Lung microvascular endothelial cell (primary cell): ENCODE results near the gene ATG12. TPM values are rescaled to one million over a fixed set of nuclear protein-coding genes. Genes with fewer than 3 reads are reported as not detected.
A peak's percentile ranks its signal among the peaks of the same experiment; 100 is the strongest.
"Not testable (repeated sequence)": the region's sequence is repeated elsewhere in the genome, so short reads cannot be mapped to it uniquely, and the experiment has no call there.

Source experiments
- DNase-seq, 2 donors: peaks; one replicate each; pipeline versions ENCODE4 v3.0.0 to v3.0.0-alpha.2; 2010; ENCODE audit warnings: low read depth in 2 of 2
- total RNA-seq: library from RNA; depleted of rRNA; stranded (reverse); fragments of >200 nt; gene quantifications from 2 replicates; pipeline ENCODE4 v1.2.1, GENCODE V29; 2014

Gene ATG12
- total RNA-seq, 1 donor from 2014 or later, result 18.8 TPM

- peak in 1 of 2 donors; percentile 23 for DNase-seq
Measured at GRCh38 chr5:115842952-115843351, 1.6 kb upstream of the ATG12 start.

GRCh38 chr5:115842089-115842935, 947 bp upstream of the ATG12 start:
- DNase-seq, result peak; percentile 75 to 81

GRCh38 chr5:115840873-115841272, 492 bp downstream of the ATG12 start:
- DNase-seq, result peak; percentile 8 to 20

- peak; percentile 61 to 65 for DNase-seq
Measured at GRCh38 chr5:115838885-115839518, 2.4 kb downstream of the ATG12 start.

GRCh38 chr5:115835481-115835880, 5.9 kb downstream of the ATG12 start:
- no peak for DNase-seq

- DNase-seq, result peak; percentile 45 to 64
Measured at GRCh38 chr5:115831163-115831768, 10.1 kb downstream of the ATG12 start.

GRCh38 chr5:115829913-115830312, 11.5 kb downstream of the ATG12 start:
- DNase-seq, result no peak

GRCh38 chr5:115825948-115826347, 15.4 kb downstream of the ATG12 start:
- no peak for DNase-seq

- not testable (repeated sequence) for DNase-seq
Measured at GRCh38 chr5:115824983-115825382, 16.4 kb downstream of the ATG12 start.

- no peak for DNase-seq
Measured at GRCh38 chr5:115820846-115821245, 20.5 kb downstream of the ATG12 start.

GRCh38 chr5:115818821-115819220, 22.5 kb downstream of the ATG12 start:
- no peak for DNase-seq

- no peak for DNase-seq
Measured at GRCh38 chr5:115817386-115817785, 24.0 kb downstream of the ATG12 start.

- peak; percentile 36 to 38 for DNase-seq
Measured at GRCh38 chr5:115816226-115817081, 24.9 kb downstream of the ATG12 start, which contains the start of gene CDO1. CDO1 (minus strand) TSS chr5:115816659; CDS start chr5:115816397, 262 bp downstream.

- DNase-seq, result no peak
Measured at GRCh38 chr5:115815693-115816225, 25.6 kb downstream of the ATG12 start.

GRCh38 chr5:115815006-115815692, 26.2 kb downstream of the ATG12 start:
- no peak for DNase-seq

GRCh38 chr5:115813719-115814118, 27.6 kb downstream of the ATG12 start:
- DNase-seq, result no peak

- no peak for DNase-seq
Measured at GRCh38 chr5:115812372-115812771, 29.0 kb downstream of the ATG12 start.

GRCh38 chr5:115811406-115811805, 30.0 kb downstream of the ATG12 start:
- no peak for DNase-seq

GRCh38 chr5:115810761-115811160, 30.6 kb downstream of the ATG12 start:
- DNase-seq, result peak in 1 of 2 donors; percentile 5

- DNase-seq, result peak; percentile 5 to 29
Measured at GRCh38 chr5:115809946-115810345, 31.4 kb downstream of the ATG12 start.
